ENCODE measurements around the gene ZMYND8.
A peak's percentile ranks its signal among the peaks of the same experiment; 100 is the strongest.

DNA sequence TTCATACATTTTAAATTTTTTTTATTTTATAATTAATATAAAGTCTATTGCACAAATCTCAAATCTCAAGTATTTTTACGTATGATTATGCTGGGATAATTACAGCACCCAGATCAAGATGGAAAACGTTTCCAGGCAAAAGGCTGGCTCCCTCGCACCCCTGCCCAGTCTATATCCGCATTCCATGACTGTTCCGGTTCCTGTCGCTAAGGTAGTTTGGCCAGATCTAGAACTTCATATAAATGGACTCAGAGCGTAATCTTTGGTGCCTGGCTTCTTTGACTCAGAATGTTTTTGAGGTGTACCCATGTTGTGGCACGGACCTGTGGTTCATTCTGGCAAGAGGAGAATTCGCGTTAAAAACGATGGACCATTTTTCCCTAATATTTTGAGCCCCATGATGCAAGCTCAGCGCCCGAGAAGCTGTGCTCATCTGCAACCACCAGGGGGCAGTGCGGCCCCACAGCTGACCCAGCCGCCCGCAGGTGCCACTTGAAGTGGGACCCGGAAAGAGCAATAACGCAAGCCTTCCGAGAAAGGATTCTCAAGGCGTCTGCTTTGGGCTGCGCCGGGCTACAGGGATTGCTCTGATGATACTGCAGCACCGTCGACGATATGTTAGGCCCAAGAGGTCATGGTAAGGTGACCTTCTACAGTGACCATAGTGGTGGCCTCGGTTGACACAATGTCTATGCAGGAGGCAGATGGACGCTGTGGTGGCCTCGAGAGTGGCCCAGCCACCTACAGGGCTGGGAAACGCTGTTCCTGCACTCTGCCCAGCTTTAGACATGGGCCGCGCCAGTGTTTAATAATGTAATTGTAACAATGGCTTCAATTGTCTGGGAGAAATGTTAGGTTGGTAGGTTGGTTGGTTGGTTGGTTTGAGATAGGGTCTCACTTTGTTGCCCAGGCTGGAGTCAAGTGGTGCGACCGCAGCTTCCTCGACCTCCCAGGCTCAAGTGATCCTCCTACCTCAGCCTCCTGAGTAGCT is 160.1 kb downstream of the ZMYND8 start:
- TF ChIP-seq, protein P1, sequence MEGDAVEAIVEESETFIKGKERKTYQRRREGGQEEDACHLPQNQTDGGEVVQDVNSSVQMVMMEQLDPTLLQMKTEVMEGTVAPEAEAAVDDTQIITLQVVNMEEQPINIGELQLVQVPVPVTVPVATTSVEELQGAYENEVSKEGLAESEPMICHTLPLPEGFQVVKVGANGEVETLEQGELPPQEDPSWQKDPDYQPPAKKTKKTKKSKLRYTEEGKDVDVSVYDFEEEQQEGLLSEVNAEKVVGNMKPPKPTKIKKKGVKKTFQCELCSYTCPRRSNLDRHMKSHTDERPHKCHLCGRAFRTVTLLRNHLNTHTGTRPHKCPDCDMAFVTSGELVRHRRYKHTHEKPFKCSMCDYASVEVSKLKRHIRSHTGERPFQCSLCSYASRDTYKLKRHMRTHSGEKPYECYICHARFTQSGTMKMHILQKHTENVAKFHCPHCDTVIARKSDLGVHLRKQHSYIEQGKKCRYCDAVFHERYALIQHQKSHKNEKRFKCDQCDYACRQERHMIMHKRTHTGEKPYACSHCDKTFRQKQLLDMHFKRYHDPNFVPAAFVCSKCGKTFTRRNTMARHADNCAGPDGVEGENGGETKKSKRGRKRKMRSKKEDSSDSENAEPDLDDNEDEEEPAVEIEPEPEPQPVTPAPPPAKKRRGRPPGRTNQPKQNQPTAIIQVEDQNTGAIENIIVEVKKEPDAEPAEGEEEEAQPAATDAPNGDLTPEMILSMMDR (IDR thresholded peaks at IDR 0.05), result peak in 2 of 3 experiments; percentile 94
- no peak for TF ChIP-seq POLR2A (IDR thresholded peaks at IDR 0.05; ENCODE audit: low read depth)
- peak in 1 of 2 donors; percentile 45 for TF ChIP-seq POLR2AphosphoS5 (IDR thresholded peaks at IDR 0.05)
- no peak for TF ChIP-seq EP300 (IDR thresholded peaks at IDR 0.05)
